Right lobe of liver (tissue), 4 donors: Measurements from ENCODE around the gene PREX1.

Source experiments
- POLR2A ChIP-seq: fragments of 450-650 bp; IDR thresholded peaks from one replicate; pipeline ENCODE4 v1.6.1; 2017; ENCODE audit warnings: antibody characterized with exemption, mild to moderate bottlenecking
- TF ChIP-seq, protein P1 (sequence below), 4 donors: fragments of 200-600 bp in 3 of 4; fragments of 450-650 bp in 1 of 4; IDR thresholded peaks; one replicate each; pipeline versions ENCODE4 v1.5.1 to v1.8.0; 2016 to 2022; ENCODE audit warnings: antibody characterized with exemption in 4 of 4, mild to moderate bottlenecking in 2 of 4
- donor health status: DM: no; HTN: no; CAD: no.
- donor health status: DM: no; HTN: no; CAD: no.
- donor health status: DM: no; HTN: yes; CAD: no.

DNA sequence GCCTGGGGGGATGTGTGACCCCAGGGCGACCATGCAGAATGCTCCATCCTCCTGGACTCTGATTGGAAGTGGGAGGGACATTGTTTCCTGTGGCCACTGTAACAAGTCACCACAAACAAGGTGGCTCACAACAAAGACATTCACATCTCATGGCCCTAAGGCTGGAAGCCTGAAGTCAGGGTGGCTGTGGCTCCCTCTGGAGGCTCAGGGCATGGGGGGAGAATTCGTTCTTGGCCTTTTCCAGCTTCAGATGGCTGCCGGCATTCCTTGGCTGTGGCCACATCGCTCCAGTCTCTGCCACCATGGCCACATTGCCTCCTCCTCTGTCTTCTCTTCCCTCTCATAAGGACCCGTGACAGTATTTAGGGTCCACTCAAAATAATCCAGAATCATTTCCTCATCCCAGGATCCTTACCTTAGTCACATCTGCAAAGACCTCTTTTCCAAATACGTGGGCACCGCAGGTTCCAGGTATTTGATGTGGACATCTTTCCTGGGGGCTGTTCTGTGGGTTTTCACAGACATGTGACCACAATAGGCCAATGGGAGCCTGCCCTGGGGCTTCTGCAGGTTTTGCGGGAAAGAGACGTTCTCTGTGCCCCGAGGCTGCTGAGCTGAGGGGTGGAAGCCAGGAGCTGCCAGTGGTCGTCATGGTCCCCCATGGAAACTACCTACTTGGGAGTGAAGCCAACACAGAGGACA lies 249.3 kb downstream of the PREX1 start:
- TF ChIP-seq, protein P1, sequence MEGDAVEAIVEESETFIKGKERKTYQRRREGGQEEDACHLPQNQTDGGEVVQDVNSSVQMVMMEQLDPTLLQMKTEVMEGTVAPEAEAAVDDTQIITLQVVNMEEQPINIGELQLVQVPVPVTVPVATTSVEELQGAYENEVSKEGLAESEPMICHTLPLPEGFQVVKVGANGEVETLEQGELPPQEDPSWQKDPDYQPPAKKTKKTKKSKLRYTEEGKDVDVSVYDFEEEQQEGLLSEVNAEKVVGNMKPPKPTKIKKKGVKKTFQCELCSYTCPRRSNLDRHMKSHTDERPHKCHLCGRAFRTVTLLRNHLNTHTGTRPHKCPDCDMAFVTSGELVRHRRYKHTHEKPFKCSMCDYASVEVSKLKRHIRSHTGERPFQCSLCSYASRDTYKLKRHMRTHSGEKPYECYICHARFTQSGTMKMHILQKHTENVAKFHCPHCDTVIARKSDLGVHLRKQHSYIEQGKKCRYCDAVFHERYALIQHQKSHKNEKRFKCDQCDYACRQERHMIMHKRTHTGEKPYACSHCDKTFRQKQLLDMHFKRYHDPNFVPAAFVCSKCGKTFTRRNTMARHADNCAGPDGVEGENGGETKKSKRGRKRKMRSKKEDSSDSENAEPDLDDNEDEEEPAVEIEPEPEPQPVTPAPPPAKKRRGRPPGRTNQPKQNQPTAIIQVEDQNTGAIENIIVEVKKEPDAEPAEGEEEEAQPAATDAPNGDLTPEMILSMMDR (IDR thresholded peaks at IDR 0.05): no peak
- TF ChIP-seq POLR2A: no peak
